ENCODE results near the gene CNTN5. TPM values are rescaled to one million over a fixed set of nuclear protein-coding genes. Genes with fewer than 3 reads are reported as not detected.

Gene CNTN5
- polyA plus RNA-seq, 1 donor from 2014 or later, result 1.1 TPM

GRCh38 chr11:99349151-99349673, 328.5 kb downstream of the CNTN5 start:
- Histone ChIP-seq H3K36me3 (ENCODE audit: insufficient read depth, low read length) (no peaks in the 10 kb centered on the region), H3K4me3 (ENCODE audit: low read length) (no peak overlapping the region), H2AFZ (ENCODE audit: low read depth, low read length) (no peak overlapping the region), H3K79me2 (replicated peaks; ENCODE audit: insufficient read depth, low read length) (no peaks in the 10 kb centered on the region), H3K9me3 (ENCODE audit: low read length) (no peaks in the 10 kb centered on the region), H3K9ac (ENCODE audit: low read length) (no peak overlapping the region), H3K27ac (ENCODE audit: low read length) (no peak overlapping the region), H3K27me3 (ENCODE audit: insufficient read depth, low read depth, low read length) (no peaks in the 10 kb centered on the region), H3K9me2 (ENCODE audit: insufficient read depth, low read length) (no peaks in the 10 kb centered on the region), H4K20me1 (ENCODE audit: insufficient read depth) (no peaks in the 10 kb centered on the region), H3F3A (ENCODE audit: insufficient read depth, low read length, poor library complexity, severe bottlenecking) (no peaks in the 10 kb centered on the region), H3K4me2 (ENCODE audit: low read length) (no peak overlapping the region)
- no peak for TF ChIP-seq MXI1 (conservative IDR thresholded peaks at IDR 0.05; ENCODE audit: poor library complexity, severe bottlenecking)
- TF ChIP-seq, protein P1, sequence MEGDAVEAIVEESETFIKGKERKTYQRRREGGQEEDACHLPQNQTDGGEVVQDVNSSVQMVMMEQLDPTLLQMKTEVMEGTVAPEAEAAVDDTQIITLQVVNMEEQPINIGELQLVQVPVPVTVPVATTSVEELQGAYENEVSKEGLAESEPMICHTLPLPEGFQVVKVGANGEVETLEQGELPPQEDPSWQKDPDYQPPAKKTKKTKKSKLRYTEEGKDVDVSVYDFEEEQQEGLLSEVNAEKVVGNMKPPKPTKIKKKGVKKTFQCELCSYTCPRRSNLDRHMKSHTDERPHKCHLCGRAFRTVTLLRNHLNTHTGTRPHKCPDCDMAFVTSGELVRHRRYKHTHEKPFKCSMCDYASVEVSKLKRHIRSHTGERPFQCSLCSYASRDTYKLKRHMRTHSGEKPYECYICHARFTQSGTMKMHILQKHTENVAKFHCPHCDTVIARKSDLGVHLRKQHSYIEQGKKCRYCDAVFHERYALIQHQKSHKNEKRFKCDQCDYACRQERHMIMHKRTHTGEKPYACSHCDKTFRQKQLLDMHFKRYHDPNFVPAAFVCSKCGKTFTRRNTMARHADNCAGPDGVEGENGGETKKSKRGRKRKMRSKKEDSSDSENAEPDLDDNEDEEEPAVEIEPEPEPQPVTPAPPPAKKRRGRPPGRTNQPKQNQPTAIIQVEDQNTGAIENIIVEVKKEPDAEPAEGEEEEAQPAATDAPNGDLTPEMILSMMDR (IDR thresholded peaks at IDR 0.05; ENCODE audit: poor library complexity, severe bottlenecking), result no peak
- TF ChIP-seq RAD21 (conservative IDR thresholded peaks at IDR 0.05), result no peak
- TF ChIP-seq POLR2AphosphoS5 (IDR thresholded peaks at IDR 0.05), result no peak
- TF ChIP-seq TAF1 (IDR thresholded peaks at IDR 0.05; ENCODE audit: low read depth), result no peak
- TF ChIP-seq, protein P2, sequence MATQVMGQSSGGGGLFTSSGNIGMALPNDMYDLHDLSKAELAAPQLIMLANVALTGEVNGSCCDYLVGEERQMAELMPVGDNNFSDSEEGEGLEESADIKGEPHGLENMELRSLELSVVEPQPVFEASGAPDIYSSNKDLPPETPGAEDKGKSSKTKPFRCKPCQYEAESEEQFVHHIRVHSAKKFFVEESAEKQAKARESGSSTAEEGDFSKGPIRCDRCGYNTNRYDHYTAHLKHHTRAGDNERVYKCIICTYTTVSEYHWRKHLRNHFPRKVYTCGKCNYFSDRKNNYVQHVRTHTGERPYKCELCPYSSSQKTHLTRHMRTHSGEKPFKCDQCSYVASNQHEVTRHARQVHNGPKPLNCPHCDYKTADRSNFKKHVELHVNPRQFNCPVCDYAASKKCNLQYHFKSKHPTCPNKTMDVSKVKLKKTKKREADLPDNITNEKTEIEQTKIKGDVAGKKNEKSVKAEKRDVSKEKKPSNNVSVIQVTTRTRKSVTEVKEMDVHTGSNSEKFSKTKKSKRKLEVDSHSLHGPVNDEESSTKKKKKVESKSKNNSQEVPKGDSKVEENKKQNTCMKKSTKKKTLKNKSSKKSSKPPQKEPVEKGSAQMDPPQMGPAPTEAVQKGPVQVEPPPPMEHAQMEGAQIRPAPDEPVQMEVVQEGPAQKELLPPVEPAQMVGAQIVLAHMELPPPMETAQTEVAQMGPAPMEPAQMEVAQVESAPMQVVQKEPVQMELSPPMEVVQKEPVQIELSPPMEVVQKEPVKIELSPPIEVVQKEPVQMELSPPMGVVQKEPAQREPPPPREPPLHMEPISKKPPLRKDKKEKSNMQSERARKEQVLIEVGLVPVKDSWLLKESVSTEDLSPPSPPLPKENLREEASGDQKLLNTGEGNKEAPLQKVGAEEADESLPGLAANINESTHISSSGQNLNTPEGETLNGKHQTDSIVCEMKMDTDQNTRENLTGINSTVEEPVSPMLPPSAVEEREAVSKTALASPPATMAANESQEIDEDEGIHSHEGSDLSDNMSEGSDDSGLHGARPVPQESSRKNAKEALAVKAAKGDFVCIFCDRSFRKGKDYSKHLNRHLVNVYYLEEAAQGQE (IDR thresholded peaks at IDR 0.05; ENCODE audit: borderline replicate concordance), result no peak
- no peak for TF ChIP-seq EZH2 (IDR thresholded peaks at IDR 0.05; ENCODE audit: borderline replicate concordance, insufficient read depth, low read length, poor library complexity, severe bottlenecking)
- TF ChIP-seq EP300 (conservative IDR thresholded peaks at IDR 0.05; ENCODE audit: poor library complexity, severe bottlenecking), result no peak
- no peak for TF ChIP-seq SMC3 (conservative IDR thresholded peaks at IDR 0.05; ENCODE audit: poor library complexity)

- no peaks in the 10 kb centered on the region for H3K36me3 ChIP-seq (ENCODE audit: insufficient read depth, low read length)
- no peaks in the 10 kb centered on the region for H3K27me3 ChIP-seq (ENCODE audit: insufficient read depth, low read depth, low read length)
- no peaks in the 10 kb centered on the region for H4K20me1 ChIP-seq (ENCODE audit: insufficient read depth)
- H3K9me2 ChIP-seq (ENCODE audit: insufficient read depth, low read length), result no peaks in the 10 kb centered on the region
- no peaks in the 10 kb centered on the region for H3F3A ChIP-seq (ENCODE audit: insufficient read depth, low read length, poor library complexity, severe bottlenecking)
- no peak overlapping the region for H3K27ac ChIP-seq (ENCODE audit: low read length)
- no peak overlapping the region for H3K4me3 ChIP-seq (ENCODE audit: low read length)
- H3K4me2 ChIP-seq (ENCODE audit: low read length), result no peak overlapping the region
- TF ChIP-seq TAF1 (IDR thresholded peaks at IDR 0.05; ENCODE audit: low read depth), result no peak
- no peak for TF ChIP-seq POLR2AphosphoS5 (IDR thresholded peaks at IDR 0.05)
- TF ChIP-seq EZH2 (IDR thresholded peaks at IDR 0.05; ENCODE audit: borderline replicate concordance, insufficient read depth, low read length, poor library complexity, severe bottlenecking), result no peak
- TF ChIP-seq MXI1 (conservative IDR thresholded peaks at IDR 0.05; ENCODE audit: poor library complexity, severe bottlenecking), result no peak
- TF ChIP-seq, protein P2 (IDR thresholded peaks at IDR 0.05; ENCODE audit: borderline replicate concordance), result no peak
- no peak for TF ChIP-seq EP300 (conservative IDR thresholded peaks at IDR 0.05; ENCODE audit: poor library complexity, severe bottlenecking)
- TF ChIP-seq, protein P1 (IDR thresholded peaks at IDR 0.05; ENCODE audit: poor library complexity, severe bottlenecking), result no peak
- no peak for TF ChIP-seq SMC3 (conservative IDR thresholded peaks at IDR 0.05; ENCODE audit: poor library complexity)
- no peak for TF ChIP-seq RAD21 (conservative IDR thresholded peaks at IDR 0.05)
- no peaks in the 10 kb centered on the region for H3K79me2 ChIP-seq (replicated peaks; ENCODE audit: insufficient read depth, low read length)
- no peak overlapping the region for H3K9ac ChIP-seq (ENCODE audit: low read length)
- no peak overlapping the region for H2AFZ ChIP-seq (ENCODE audit: low read depth, low read length)
- no peaks in the 10 kb centered on the region for H3K9me3 ChIP-seq (ENCODE audit: low read length)
Measured at GRCh38 chr11:99351624-99352023, 330.9 kb downstream of the CNTN5 start.
